HG03575 (cell line): ENCODE data around the gene UPP1.
A peak's percentile ranks its signal among the peaks of the same experiment; 100 is the strongest.

ENCODE experiments used
- ATAC-seq: cut with Tn5 transposase; IDR thresholded peaks from one replicate; pipeline ENCODE4 v1.9.1; 2021; ENCODE audit not compliant: unreplicated experiment, insufficient number of reproducible peaks, low FRiP score; ENCODE audit errors: extremely low read depth

UPP1 gene

DNA sequence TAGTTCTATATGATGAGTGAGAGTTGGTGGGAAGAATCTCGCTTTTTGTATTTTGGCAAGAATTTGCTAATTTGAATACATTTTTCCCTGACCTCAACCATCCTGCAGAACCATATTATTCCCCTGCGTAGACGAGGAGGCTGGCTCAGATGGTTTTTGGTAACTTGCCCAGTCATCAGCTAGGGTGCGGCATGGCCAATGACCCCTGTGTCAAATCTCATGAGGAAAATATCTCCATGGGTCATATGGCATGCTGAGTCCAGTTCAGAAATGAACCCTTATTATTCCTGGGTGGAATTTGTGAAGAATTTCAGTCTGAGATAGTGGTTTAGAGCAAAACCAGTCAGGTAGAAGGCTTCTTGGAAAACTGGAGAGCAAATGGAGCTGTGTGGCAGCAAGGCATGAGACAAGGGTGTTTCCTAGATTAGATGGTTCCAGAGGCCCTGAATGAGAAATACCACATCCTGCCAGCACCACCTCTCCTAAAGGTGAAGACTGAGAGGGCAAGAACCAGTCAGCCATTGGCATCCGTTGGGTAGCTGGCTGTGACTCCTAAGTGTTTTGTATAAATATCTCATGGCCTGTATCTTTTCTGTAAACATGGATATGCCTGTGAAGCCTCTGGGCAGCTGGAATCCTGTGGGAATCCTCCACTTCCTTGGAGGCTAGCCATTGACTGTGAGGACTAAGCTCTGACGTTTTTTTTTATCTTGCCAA is 5.8 kb upstream of the UPP1 start:
- no peak for ATAC-seq

DNA sequence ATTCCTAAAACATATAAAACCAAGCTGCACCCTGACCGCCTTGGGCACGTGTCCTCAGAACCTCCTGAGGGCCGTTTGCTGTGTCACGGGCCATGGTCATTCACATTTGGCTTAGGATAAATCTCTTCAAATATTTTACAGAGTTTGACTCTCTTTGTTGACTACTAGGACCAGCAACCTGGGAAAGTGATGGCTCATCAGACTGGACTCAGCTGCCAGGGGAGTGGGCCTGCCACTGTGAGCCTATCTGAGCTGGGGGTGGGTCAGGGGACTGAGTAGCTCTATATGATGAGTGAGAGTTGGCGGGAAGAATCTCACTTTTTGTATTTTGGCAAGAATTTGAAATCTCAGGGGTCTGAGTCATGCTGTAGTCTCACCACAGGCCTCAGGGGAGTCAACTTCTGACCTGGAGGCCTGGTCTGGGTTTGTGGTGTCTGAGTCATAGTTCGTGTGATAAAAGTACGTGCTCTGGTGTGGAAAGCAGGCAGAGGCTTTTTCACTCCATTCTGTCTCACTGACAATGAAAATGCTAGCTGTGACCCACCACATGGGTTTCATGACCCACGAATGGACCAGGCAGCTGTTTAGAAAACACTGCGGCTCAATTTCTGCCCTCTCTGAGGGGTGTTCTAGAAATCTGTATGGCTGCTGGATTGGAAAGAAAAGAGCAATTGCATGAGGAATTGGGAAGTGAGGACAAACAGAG is 4.2 kb upstream of the UPP1 start:
- ATAC-seq, result peak; percentile 86

- ATAC-seq, result no peak
Observed at GRCh38 chr7:48085433-48085791, 3.7 kb upstream of the UPP1 start.

GRCh38 chr7:48085942-48086341 is 3.1 kb upstream of the UPP1 start:
- ATAC-seq, result no peak

- no peak for ATAC-seq
Observed at GRCh38 chr7:48087349-48087748, 1.7 kb upstream of the UPP1 start.

GRCh38 chr7:48088559-48089045 is 463 bp upstream of the UPP1 start:
- peak; percentile 32 for ATAC-seq

DNA sequence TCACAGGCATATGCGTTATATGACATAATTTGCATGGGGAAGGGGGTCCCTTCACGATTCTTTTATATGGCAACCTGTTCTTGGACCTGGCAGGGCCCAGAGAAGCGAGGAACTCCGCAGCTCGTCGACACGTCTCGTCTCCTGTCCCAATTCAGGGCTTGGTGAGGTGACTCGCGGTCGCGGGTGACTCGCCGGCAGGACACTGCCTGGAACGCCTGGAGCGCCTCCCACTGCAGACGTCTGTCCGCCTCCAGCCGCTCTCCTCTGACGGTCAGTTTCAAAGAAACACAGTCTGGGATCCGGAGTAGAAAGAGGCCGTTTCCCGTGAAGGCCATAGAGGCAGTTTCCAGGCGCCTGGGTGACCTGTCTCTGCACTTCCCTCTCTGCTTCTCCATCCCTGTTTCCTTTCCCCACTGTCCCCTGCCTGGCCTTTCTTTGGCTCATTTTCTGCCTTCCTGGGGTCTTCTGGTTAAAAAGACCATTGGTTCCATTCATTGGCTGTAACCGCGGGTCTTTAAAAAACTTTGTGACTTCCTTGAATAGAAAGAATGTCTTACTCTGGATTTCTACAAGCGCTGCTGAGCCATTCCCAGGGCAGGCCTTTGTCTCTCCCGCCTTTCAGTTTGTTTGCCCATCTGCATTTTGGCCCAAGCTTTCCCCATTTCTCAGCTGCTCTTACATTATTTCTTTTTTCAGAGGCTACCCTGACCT is 1.2 kb downstream of the UPP1 start:
- ATAC-seq, result no peak

DNA sequence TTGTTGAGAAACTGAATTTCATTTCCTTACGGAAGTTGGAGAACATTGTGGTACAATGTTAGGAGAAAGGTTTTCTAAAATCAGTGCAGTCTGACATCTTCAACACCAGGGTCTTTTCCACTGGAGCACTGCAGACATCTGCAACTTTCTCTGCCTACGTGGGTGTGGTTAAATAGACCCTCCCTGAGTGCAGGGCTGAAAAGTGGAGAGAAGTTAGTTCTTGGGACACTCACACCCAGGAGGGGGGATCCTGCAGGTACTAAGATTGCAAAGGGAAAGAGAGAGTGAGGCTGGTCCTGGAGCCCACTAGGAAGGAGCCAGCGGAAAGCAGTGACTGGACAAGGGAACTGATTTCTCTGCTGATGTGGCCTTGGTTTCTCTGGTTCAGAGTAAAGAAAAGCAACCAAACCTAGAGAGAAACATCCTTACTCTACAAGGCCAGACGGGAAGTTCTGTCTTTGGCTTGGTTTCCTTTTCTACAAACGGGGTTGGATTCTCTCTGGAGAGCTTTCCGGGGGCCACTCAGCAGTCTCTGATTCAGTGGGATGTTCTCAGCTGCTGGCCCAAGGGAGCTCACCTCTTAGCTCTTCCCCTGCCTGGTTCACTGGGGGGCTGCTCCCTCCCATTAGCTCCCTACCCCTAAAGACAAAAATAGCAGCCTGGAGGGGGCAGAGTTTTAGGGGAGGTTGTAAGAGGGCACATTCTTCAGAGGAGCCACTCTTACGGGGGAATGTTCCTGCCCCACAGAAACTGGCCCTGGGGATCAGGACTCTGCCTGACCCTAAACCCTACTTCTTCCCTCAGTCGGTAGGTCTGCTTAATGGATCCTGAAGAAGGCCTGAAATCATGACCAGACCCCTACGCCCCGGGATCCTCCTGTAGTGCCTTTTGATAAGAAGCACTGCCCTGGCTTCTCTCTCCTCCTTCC is 2.7 kb downstream of the UPP1 start:
- no peak for ATAC-seq

DNA sequence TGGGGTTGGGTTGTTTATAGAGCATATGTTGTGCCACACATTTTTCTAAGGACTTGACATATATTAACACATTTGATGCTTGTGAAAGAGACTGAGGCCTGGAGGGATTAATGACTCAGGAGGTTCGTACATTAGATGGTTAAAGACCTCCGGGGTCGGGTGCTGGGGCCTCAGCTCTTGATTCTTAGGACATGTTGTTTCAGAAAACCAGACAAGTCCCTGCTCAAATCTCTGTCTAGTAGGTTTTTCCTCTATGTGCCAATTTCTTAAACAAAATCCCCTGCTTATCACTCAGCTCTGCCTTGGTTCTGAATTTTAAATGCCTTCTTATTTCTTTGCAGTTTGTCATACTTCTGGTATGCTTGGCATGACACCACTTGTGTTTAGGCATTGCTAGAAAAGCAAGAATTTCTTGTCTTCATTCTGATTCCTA is 5.8 kb downstream of the UPP1 start:
- no peak for ATAC-seq

DNA sequence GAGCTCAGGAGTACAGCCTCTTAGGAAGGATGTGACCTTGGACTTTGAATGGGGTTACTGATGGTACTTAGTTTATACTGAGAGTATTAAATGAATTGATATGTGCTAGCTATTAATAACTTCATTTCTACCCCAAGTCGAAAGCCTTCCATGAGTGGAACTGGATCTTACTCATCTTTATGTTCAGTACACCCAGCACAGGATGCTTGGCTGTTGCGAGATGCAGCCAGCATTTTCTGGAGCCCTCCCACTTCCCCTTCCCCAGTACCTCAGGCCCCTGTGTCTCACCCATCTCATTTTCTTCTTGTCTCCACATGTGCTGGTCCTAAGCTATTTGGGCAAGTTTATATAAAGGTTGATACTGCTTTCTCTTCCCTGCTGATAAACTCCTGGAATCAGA is 7.2 kb downstream of the UPP1 start:
- ATAC-seq, result no peak

- no peak for ATAC-seq
Observed at GRCh38 chr7:48097521-48098231, 8.6 kb downstream of the UPP1 start.

- ATAC-seq, result no peak
Observed at GRCh38 chr7:48098846-48099245, 9.8 kb downstream of the UPP1 start.

DNA sequence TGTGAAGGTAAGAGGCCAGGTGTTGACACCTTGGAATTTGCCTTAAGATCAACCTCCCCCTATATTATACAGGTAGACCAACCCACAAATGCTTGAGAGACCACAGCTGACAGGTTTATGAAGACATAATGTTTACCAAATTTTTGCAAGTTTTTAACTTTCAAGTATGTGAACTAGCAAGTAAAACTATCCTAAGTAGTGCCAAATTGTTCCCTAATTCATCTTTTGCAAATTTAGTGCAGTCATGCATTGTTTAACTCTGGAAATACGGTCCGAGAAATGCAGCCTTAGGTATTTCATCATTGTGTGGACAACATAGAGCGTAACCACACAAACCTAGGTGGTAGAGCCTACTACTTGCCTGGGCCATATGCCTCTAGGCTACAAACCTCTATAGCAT is 10.7 kb downstream of the UPP1 start:
- no peak for ATAC-seq

GRCh38 chr7:48101352-48101751 is 12.3 kb downstream of the UPP1 start:
- no peak for ATAC-seq

DNA sequence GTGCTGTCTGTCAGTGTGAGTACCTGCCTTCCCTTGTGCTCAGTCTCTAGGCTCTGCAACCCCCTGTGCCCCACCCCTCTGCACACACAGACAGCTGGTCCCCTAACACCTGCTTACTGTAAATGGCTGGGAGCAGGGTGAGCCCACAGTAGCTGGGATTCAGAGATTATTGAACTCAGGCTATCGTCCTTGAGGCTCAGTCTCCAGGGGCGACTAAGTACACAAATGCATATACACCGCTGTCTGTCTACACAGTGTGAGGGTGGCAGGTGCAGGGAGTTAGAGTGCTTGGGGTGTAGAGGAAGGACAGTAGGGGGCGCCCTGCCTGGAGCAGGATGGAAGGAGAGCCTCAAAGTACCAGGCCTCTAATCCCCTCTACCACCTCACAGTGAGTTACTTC is 12.9 kb downstream of the UPP1 start:
- no peak for ATAC-seq

DNA sequence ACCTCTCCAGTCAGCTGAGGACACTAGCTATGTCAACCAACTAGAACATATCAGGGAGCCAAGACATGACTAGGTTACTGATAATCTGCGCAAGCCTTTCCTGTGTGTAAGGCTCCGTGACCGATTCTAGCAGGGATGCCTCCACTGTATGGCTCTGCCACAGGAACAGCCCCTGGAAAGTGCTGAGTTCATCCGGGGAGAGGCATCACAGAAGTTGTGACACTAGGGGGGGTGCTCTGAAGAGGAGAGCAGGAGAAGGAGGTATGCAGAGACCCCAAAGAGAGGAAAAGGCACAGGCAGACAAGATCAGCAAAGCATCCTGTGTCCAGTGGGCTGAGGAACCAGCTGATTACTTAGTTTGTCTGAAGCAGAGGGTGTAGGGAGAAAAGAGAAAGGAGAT is 13.5 kb downstream of the UPP1 start:
- no peak for ATAC-seq

DNA sequence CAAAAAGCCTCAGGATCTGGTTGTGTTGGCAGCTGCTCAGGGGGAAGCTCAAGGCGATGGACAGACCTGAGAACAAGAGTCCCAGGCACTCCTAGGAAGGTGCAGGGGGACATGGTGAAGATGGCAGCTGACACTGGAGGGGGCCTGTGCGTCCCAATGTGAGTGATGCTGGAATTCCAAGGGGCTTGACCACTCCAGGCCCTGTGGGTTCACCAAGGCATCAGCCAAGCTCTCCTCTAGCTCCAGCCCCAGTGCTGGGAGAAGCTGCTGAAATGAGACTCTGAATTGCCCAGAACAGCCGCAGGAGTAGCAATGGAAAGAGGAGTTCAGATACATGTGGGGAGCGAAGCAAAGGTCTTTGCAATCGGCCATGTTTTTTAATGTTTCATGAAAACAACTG is 16.0 kb downstream of the UPP1 start:
- no peak for ATAC-seq

GRCh38 chr7:48106906-48107659 is 18.0 kb downstream of the UPP1 start:
- ATAC-seq, result no peak
